Mesodermal cell (in vitro differentiated cells): ENCODE data around the gene ARHGEF25. TPM values are rescaled to one million over a fixed set of nuclear protein-coding genes. Genes with fewer than 3 reads are reported as not detected.
A peak's percentile ranks its signal among the peaks of the same experiment; 100 is the strongest.
"Not testable (repeated sequence)": the region's sequence is repeated elsewhere in the genome, so short reads cannot be mapped to it uniquely, and the experiment has no call there.

ENCODE experiments used
- H3K27ac ChIP-seq: 2 replicates; pipeline ENCODE4 v1.7.0; 2013; ENCODE audit warnings: mild to moderate bottlenecking, low read depth, low read length, moderate library complexity; ENCODE audit not compliant: severe bottlenecking
- H3K36me3 ChIP-seq: 2 replicates; pipeline ENCODE4 v1.7.1; 2013; ENCODE audit warnings: mild to moderate bottlenecking, low read length, moderate library complexity; ENCODE audit not compliant: control insufficient read depth, insufficient read depth
- H3K4me1 ChIP-seq: one replicate; pipeline ENCODE4 v1.7.1; 2013; ENCODE audit warnings: mild to moderate bottlenecking, low read length; ENCODE audit not compliant: insufficient read depth, control insufficient read depth, poor library complexity, severe bottlenecking
- H3K4me3 ChIP-seq: 2 replicates; pipeline ENCODE4 v1.7.0; 2013; ENCODE audit warnings: low read length, control low read depth, mild to moderate bottlenecking; ENCODE audit not compliant: insufficient read depth, poor library complexity, severe bottlenecking; ENCODE audit errors: extremely low read depth
- H3K9me3 ChIP-seq: 2 replicates; pipeline ENCODE4 v1.7.1; 2013; ENCODE audit warnings: mild to moderate bottlenecking, low read length, moderate library complexity; ENCODE audit not compliant: control insufficient read depth
- WGBS, 2 experiments: methylation state at CpG; one replicate each; pipeline ENCODE4 v1.1.5; 2013; ENCODE audit warnings: missing lambda C conversion rate in 2 of 2; ENCODE audit not compliant: insufficient coverage in 2 of 2; 5-methylcytosine and 5-hydroxymethylcytosine counted together
- polyA plus RNA-seq, 2 experiments: library from polyadenylated mRNA; stranded (reverse); fragments of 50-300 nt; gene quantifications; one replicate each; pipeline ENCODE4 v1.2.3, GENCODE V29; 2013

The ARHGEF25 gene
- 36.3 TPM for polyA plus RNA-seq (2013, experiment 1 of 2)
- 30.7 TPM for polyA plus RNA-seq (2013, experiment 2 of 2)

DNA sequence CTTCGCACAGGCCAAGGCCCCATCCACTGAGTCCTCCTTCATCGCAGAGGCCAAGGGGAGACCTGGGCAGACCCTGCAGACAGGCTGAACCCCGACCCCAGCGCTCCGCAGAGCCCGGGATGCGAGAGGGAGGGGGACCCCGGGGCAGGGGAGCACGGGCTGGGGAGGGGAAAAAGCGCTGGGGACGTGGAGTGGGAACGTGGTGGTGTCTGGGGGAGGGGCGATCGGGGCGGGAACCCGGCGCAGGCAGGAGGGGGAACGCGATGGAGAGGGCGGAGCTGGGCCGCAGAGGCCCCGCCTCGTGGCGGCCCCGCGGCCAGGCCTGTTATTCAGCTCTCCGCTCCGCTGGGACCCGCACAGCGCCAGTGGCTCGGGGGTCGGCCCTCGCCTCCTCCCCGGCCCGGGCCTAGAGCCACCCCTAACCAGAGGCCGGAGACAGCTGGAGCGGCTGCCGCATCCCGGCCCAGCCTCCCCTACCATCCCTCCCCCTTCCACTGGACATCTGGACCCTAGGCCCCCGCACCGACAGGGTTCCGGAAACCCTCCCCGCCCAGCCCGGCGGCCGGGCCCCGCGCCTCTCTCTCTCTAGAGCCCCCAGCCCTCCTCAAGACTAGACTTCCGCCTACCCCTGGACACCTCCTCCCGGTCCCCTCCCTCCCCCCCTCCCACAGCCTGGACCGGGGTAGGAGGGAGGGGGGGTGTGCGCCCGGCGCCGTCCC is at the start of gene ARHGEF25:
Gene ARHGEF25, plus strand, starts transcription at position 328 of the 719 bp plus-strand sequence. CDS start 460 bp downstream, outside the sequence.
- no peaks in the 10 kb centered on the region for H3K9me3 ChIP-seq
- 0 to 1% methylated on average over 33 to 35 of the region's 55 CpGs for WGBS, 2 experiments
- H3K36me3 ChIP-seq = peaks cover 24% of the 10 kb centered on the region
- H3K4me3 ChIP-seq = peak within 1 kb of the TSS; percentile 54
- peak within 1 kb of the TSS; percentile 10 for H3K27ac ChIP-seq
- peaks cover 13% of the 10 kb centered on the region for H3K4me1 ChIP-seq

DNA sequence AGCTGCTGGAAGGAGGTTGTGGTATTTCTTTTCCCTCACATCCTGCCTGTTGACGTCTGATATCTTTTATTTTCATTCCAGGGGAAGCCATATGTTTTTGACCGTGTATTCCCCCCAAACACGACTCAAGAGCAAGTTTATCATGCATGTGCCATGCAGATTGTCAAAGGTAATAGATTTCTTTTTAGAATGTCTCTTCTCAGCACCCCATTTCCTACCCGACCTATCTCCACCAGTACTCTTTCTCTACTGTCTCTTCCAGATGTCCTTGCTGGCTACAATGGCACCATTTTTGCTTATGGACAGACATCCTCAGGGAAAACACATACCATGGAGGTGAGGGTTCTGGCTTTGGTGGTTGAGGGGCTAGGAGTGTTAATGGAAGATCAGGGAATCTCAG is 47.9 kb upstream of the ARHGEF25 start:
- 92 to 100% methylated on average over 1 to 3 of the region's 4 CpGs for WGBS, 2 experiments
- H3K36me3 ChIP-seq = no peaks in the 10 kb centered on the region
- peaks cover 5% of the 10 kb centered on the region for H3K4me1 ChIP-seq
- no peak overlapping the region for H3K4me3 ChIP-seq
- H3K27ac ChIP-seq = no peak overlapping the region
- no peaks in the 10 kb centered on the region for H3K9me3 ChIP-seq

DNA sequence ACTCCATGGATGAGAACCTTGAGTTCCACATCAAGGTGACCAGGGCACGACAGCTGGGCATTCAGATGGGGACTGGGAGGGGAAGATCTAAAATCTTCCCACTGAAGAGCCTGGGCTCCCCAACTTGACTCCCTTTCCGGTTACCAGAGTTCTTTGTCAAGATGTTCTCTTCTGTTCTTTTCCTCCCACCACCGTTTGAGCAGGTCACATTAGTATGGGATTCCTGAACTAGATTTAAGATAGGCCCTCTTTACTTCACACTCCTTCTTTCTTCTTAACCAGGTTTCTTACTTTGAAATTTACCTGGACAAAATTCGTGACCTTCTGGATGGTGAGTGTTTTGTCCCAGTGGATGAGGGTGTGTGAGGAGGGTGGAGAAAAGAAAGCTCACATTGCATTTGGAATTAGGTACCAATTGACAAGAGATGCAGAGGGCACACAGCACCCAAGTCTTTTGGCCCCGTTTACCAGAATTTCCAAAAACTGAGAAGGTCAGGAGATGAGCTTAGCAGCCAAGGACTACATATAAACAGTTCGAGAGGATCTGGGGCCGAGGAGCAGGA is 47.0 kb upstream of the ARHGEF25 start:
- 81 to 87% methylated on average over 5 of the region's 7 CpGs for WGBS, 2 experiments
- H3K4me1 ChIP-seq = peaks cover 5% of the 10 kb centered on the region
- H3K27ac ChIP-seq = no peak overlapping the region

DNA sequence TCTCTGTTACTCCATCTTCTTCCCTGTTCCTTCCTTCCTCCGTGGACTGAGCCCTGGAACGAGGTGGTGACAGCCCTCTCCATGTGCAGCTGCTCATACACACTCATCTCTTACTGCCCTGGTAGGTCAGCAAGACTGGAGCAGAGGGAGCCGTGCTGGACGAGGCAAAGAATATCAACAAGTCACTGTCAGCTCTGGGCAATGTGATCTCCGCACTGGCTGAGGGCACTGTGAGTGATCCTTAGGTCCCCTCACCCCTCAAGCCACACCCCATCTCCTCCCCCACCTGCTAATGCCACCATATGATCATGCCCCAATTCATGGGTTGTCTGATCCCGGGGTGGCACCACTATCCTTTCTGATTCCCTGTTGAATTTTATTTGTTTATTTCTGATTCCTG is 42.4 kb upstream of the ARHGEF25 start:
- no peaks in the 10 kb centered on the region for H3K36me3 ChIP-seq
- no peaks in the 10 kb centered on the region for H3K9me3 ChIP-seq
- 90% methylated on average over 3 to 5 of the region's 6 CpGs for WGBS, 2 experiments
- no peak overlapping the region for H3K27ac ChIP-seq
- no peaks in the 10 kb centered on the region for H3K4me1 ChIP-seq
- no peak overlapping the region for H3K4me3 ChIP-seq

More for the DNA sequence above, 47.0 kb upstream of the ARHGEF25 start:
- no peaks in the 10 kb centered on the region for H3K9me3 ChIP-seq
- no peaks in the 10 kb centered on the region for H3K36me3 ChIP-seq
- H3K4me3 ChIP-seq = no peak overlapping the region

DNA sequence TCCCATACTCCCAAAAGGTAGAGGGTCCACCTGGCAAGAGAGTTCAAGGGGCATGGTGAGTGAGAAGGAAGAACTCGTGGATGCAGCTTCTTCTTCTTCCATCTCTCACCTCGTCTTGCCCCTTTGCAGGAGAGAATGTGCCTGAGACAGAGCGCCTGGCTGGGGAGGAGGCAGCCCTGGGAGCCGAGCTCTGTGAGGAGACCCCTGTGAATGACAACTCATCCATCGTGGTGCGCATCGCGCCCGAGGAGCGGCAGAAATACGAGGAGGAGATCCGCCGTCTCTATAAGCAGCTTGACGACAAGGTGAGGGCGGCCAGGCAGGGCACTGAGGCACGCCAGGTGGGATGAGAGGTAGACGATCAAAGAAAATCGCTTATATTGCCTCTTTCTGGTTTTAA is 41.4 kb upstream of the ARHGEF25 start:
- Histone ChIP-seq H3K4me3 (no peak overlapping the region), H3K9me3 (no peaks in the 10 kb centered on the region), H3K4me1 (no peaks in the 10 kb centered on the region), H3K36me3 (no peaks in the 10 kb centered on the region), H3K27ac (no peak overlapping the region)
- WGBS, 2 experiments = 96 to 98% methylated on average over 13 to 15 of the region's 18 CpGs

DNA sequence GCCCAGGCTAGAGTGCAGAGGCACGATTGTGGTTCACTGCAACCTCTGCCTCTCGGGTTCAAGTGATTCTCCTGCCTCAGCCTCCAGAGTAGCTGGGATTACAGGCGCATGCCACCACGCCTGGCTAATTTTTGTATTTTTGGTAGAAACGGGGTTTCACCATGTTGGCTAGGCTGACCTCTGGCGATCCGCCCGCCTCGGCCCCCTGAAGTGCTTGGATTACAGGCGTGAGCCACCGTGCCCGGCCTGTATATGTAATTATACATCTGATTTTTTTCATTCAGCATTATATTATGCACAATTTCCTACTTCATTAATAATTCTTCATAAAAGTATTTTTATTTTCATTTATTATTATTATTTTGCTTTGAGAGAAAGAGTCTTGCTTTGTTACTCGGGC is 40.8 kb upstream of the ARHGEF25 start:
- H3K27ac ChIP-seq, H3K4me3 ChIP-seq, H3K36me3 ChIP-seq, H3K4me1 ChIP-seq, H3K9me3 ChIP-seq: not testable (repeated sequence)
- 86 to 95% methylated on average over 3 to 4 of the region's 13 CpGs for WGBS, 2 experiments

DNA sequence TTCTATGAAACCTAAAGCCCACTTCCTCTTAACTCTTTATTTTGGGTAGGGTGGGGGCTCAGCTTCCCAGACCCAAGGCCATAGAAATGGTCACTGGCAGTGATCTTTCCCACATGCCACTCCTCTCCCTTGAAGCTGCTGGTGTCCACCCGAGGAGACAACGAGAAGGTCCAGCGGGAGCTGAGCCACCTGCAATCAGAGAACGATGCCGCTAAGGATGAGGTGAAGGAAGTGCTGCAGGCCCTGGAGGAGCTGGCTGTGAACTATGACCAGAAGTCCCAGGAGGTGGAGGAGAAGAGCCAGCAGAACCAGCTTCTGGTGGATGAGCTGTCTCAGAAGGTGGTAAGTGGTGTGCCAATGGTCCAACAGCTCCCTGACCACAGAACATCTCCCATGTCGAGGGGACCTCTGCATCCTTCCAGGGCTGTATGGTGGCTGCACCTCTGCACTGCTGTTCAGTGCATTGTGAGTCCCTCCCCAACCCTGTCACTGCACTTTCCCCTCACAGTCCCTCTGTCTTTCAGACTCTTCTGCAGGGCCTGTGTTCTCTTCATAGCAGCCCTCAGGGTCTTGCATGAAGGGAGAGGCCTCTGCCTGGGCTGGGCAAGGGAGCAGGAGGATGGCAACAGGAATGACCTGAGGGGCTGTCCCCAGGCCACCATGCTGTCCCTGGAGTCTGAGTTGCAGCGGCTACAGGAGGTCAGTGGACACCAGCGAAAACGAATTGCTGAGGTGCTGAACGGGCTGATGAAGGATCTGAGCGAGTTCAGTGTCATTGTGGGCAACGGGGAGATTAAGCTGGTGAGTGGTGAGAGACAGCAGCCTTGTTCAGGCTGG is 39.1 kb upstream of the ARHGEF25 start:
- Histone ChIP-seq H3K27ac (no peak overlapping the region), H3K4me3 (no peak overlapping the region), H3K9me3 (no peaks in the 10 kb centered on the region), H3K4me1 (no peaks in the 10 kb centered on the region), H3K36me3 (no peaks in the 10 kb centered on the region)
- 87 to 91% methylated on average over 10 to 12 of the region's 12 CpGs for WGBS, 2 experiments

DNA sequence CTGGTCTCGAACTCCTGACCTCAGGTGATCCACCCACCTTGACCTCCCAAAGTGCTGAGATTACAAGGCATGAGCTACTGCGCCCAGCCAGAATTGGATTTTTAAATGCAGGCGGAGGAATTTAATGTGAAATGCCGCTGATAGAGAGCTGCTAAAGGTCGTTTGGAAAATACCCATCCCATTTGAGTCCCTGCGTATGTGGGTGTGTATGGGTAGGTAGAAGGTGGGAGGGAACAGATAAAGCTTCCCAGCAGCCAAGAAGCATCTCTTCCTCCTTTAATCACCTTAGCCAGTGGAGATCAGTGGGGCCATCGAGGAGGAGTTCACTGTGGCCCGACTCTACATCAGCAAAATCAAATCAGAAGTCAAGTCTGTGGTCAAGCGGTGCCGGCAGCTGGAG is 36.4 kb upstream of the ARHGEF25 start:
- no peak overlapping the region for H3K4me3 ChIP-seq
- H3K4me1 ChIP-seq = no peaks in the 10 kb centered on the region
- H3K27ac ChIP-seq = no peak overlapping the region
- H3K9me3 ChIP-seq = no peaks in the 10 kb centered on the region
- no peaks in the 10 kb centered on the region for H3K36me3 ChIP-seq
- WGBS, 2 experiments = 93 to 98% methylated on average over 6 to 7 of the region's 10 CpGs

DNA sequence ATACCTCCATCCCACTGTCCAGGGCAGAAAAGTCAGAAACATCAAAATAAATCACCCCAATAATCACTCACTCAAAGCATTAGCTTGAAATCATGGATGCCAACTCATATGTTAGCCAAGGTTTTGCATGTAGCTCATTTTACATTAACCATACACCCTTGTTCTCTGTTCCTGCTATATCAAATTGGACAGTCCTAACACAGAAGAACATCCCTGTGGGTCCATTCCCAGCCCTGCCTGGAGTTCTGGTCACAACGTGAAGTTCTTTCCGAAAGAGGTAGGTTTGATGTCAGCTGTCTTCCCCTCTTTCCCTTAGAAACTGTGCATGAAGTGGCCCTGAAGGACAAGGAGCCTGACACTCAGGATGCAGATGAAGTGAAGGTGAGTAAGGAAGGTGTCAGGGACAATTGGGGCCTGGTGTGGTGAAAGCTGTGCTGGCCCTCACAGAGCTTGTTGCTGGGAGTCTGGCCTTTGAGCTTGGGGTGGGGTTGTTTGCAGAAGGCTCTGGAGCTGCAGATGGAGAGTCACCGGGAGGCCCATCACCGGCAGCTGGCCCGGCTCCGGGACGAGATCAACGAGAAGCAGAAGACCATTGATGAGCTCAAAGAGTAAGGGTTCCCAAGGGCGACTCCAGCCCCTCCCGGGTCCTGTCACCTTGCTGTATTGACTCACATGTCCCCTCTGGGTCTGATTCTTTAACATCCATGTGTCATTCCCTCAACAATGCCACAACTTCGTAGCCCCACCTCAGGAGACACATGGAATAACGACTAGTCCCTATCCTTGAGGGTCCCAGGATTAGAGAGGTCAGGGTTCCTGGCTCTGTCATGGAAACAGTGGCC is 35.2 kb upstream of the ARHGEF25 start:
- 91 to 95% methylated on average over 10 of the region's 12 CpGs for WGBS, 2 experiments
- H3K9me3 ChIP-seq = no peaks in the 10 kb centered on the region
- H3K27ac ChIP-seq = no peak overlapping the region
- H3K4me3 ChIP-seq = no peak overlapping the region
- no peaks in the 10 kb centered on the region for H3K4me1 ChIP-seq
- H3K36me3 ChIP-seq = no peaks in the 10 kb centered on the region

DNA sequence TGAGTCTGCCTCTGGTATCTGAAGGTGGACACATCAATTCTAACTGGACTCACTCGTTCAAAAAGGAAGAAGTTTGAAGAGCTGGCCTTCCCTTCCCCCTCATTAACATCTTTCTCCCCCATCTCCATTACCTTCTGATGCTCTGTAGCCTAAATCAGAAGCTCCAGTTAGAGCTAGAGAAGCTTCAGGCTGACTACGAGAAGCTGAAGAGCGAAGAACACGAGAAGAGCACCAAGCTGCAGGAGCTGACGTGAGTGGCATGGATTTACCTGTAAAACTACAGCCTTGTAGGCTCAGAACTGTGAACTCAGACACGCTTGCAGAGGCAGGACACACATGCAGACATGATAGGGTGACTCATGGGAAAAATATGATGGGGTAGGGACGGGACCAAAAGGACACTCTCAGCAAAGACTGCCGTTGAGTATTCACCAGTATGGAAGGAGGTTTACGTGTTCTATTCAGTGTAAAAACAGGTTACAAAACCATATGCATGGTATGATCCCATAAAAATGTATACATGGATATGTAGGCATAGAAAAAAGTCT is 34.5 kb upstream of the ARHGEF25 start:
- H3K9me3 ChIP-seq = no peaks in the 10 kb centered on the region
- no peak overlapping the region for H3K4me3 ChIP-seq
- no peaks in the 10 kb centered on the region for H3K4me1 ChIP-seq
- no peaks in the 10 kb centered on the region for H3K36me3 ChIP-seq
- 91 to 97% methylated on average over 8 to 9 of the region's 9 CpGs for WGBS, 2 experiments
- no peak overlapping the region for H3K27ac ChIP-seq
